Stimulated activated CD4-positive, alpha-beta T cell treated with anti-CD3 and anti-CD28 coated beads, Interleukin-2, amount 100 ng/mL, for 4 hours (primary cell): ENCODE data around the gene CSNK1D.

Source experiments
- DNase-seq: peaks from one replicate; pipeline ENCODE4 v3.0.0-alpha.2; 2020; ENCODE audit warnings: low read depth

The CSNK1D gene

DNA sequence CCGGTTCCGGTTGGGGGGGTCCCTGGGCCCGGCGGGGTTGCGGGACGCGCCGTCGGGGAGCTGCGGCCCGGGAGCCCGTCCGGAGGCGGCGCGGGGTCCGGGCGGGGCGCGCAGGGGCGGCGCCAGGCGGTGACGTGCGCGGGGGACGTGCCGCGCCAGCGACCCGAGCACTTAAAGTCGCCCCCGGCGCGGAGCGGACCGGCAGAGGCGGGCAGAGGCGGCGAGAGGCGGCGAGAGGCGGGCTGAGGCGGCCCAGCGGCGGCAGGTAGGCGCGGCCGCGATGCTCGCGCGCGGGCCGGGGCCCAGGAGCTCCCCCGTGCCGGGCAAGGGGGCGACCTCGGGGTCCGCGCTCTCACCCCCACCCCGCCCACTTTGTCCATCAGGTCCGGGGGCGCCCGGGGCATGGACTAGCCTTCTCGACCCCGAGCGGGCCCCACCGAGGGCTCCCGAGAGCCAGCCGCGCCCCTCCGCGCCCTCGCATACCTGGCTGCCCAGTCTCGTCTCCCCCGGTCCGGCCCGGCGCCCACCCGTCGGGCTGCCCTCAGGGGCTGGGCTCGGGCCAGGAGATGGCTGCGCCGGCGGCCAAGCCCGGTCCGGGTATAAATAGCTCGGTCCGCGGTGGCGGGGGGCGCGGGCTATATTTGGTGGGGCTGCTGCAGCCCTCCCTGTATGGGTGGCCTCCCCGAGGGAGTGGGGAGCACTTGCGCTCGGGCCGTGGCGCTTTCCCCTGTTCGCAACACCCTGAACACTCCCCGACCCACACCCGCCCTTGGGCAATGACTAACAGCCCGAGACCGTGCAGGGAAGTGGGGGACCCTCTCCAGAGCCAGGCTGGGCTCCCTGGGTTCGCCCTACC, 44.4 kb downstream of the CSNK1D start, which contains the start of gene SLC16A3:
TSS of gene SLC16A3 (plus strand) at position 201 of the 856 bp plus-strand sequence. CDS start 6,967 bp downstream, outside the sequence.
- DNase-seq = peak; percentile 60

DNA sequence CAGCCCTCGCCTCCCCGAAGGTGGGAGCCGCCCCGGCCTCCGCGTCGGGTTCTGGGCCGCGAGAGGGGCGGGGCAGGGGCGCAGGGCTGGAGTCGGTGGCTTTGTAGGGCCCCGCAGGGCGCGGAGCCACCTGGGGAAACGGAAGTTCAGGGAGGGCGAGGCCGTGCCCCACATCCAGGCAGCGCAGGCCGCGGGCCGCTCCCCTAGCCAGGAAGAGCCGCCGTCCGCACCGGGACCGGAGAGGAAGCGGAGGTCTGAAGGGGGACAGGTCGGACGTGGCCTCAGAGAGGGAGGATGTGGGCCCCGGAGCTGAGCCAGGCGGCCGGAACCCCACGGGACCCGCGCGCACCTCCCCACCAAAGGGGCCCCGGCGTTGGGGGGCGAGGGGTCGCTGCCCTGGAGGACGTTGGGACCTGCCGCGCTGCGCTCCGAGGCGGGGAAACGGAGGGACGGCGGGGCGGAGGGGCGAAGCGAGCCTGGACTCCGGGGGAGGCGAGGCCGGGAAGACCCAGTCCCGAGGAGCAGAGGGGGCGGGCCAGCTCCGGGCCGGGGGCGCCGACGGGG, 45.1 kb downstream of the CSNK1D start:
- DNase-seq = no peak

DNA sequence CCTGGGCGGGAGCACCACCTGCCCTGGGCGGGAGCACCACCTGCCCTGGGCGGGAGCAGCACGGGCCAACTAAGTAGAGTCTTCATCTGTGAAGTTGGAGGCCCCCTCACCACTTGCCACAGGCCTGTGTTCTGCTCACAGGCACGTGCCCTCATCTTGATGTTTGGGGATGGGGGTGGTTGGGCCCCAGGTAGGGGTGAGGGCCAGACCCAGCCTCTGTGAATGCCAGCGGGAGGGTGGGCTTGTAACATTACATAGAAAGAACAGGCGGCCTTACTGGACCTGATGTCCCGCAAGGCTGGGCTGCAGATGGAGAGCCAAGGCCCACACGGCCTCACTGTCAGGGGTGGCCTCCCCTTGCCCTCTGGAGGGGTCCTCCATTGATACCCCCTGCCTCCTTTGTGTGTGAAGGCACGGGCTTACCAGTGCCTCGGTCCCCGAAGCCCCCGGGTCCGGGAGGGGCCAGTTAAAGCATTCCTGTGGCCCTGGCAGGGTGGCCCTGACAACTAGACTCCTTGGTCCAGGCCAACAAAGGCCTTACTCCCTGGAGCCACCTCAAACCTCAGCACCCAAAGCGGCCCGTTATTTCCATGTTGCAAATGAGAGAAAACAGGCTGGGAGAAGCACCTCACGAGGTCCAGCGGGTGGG, 45.7 kb downstream of the CSNK1D start:
- no peak for DNase-seq

DNA sequence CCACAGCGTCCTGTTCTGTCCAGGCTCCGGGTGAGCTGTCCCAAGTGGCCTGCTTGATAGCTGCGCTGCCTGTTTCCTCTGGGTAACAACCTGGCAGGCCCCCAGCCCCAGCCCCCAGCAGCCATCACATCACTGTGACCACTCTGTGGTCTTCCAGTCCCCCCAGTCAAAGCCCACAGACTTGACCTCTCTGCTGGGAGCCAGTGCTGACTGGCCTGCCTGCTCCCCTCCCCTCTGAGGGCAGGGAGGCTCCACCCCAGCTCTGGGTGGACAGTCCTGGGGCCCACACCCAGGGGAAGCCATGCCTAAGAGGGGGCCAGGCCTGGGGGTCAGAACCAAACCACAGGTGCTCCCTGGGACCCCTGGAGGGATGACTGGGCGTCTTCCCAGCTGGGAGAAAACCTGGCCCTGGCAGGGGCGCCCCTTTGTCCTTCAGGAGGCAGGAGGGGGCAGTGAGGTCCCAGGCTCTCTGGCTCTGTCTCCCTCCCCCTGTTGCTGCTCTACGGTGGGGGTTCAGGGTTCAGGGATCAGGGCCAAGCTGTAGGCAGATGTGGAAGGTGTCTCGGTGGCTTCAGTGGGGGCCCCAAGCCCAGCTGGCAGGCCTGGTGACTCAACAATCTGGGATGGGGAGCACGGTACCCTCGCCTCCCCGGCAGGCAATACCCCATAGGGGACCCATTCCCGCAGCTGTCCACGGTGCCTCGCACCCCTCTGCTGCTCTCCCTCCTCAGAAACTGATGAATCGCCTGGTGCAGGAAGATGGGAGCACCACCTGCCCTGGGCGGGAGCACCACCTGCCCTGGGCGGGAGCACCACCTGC, 46.5 kb downstream of the CSNK1D start:
- DNase-seq = no peak

DNA sequence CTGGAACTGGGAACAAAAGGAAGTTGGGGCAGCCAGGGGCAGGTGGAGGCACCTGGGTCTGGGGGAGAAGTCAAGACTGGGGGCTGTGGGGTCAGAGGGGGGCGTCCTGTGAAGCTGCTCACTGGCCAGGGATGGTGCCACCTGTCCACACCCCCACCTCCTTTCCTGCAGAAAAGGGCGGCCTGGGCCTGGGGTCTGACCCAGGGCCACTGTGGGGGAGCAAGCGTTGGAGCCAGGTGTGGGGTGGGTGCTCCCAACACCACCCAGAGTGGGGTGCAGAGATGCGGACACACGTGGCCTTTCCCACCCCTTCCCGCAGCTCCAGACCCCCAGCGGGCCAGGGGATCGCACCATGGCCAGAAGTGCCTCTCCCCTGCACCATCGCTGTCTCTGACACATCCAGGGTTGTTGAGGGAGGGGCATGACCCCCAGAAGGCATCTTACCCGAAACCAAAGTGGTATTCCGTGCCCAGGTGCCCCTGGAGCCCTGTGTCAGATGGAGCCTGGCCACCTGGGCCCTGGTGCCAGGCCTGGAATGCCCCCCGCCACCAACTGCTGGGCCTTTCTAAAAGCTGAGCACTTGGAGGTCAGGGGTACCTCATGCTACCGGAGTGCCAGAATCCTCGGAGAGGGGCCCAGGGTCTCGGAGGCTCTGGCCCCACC, 47.2 kb downstream of the CSNK1D start:
- no peak for DNase-seq

DNA sequence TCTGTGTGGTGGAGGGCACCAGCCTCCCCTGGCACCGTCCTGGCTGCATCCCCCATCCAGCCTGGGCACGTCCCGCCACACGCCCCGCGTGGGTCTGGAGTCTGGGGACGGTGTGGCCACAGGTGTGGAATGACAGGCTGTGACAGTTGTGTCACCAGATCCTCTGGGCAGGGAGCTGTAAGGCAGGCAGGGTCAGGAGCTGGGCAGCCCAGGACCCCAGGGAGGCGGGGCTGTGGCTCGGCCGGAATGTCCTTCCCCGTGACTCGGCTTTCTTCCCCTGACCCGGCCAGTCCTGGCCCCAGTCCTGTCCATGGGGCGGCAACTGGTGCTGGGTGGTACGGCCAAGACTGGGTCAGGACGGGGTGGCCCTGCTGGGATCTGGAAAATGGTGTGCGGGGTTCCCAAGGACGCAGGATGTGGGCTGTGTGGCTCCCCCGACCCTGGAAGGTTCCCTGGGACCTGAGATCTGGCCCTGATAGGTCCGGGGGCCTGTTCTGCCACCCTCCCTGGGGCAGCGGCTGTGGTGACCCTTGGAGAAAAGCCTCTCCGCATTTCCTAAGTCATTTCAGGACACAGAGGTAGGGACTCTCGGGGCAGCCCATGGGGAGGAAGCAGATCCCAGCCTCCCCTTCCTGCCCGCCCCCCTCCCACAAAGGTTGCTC, 48.0 kb downstream of the CSNK1D start:
- no peak for DNase-seq

DNA sequence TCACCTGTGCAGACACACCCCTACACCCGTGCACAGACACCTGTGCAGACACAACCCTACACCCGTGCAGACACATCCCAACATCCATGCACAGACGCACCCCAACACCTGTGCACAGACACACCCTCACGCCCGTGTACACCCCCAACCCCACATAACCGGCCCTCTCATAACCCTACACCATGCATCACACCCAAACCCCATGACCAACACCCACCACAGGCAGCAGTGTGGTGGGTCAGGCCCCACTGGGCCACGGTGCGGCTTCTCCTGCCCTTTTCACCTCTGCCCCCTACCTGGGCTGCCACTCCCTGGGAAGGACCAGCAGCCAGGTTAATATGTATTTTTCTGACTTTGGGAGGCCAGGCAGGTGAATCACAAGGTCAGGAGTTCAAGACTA, 48.8 kb downstream of the CSNK1D start:
- no peak for DNase-seq

DNA sequence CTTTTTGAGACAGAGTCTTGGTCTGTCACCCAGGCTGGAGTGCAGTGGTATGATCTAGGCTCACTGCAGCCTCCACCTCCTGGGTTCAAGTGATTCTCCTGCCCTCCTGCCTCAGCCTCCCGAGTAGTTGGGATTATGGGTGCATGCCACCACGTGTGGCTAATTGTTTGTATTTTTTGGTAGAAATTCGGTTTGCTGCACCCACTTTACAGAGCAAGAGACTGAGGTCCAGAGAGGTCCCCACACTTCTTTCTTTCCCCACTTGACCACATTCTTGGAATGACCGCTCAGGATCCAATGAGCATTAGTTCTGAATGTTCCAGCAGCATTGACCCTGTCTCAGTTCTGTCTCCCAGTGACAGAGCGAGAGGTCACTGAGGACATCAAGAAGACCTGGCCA, 50.0 kb downstream of the CSNK1D start:
- DNase-seq = no peak

DNA sequence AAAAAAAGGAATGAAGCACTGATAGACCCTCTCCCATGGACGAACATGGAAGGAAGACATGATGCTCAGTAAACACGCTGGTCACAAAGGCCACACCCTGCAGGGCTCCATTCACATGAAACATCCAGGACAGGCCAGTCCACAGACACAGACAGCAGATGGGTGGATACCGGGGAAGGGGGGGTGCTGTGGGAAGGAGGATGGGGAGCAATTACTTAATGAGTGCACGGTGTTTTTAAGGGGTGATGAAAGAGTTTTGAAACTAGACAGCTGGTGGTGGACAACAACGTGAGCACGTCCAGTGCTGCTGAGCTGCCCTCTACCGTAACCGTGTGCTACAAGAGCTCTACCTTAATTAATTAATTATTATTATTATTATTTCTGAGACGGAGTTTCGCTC, 50.7 kb downstream of the CSNK1D start:
- no peak for DNase-seq

DNA sequence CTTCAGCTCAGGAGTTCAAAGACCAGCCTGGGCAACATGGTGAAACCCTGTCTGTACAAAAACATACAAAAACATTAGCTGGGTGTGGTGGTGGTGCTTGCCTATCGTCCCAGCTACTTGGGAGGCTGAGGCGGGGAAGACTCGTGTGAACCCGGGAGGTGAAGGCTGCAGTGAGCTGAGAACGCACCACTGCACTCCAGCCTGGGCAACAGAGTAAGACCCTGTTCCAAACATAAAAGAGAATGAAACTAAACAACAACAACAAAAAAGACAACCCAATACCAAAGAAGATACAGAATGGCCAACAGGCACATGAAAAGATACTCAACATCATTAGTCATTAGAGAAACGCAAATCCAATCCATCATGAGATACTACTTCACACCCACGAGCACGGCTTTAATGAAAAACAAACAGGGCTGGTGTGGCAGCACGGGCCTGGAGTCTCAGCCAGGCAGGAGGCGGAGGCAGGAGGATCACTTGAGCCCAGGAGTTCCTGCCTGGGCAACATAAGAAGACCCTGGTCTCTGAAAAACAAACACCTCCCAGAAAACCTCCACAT, 52.1 kb downstream of the CSNK1D start:
- no peak for DNase-seq

DNA sequence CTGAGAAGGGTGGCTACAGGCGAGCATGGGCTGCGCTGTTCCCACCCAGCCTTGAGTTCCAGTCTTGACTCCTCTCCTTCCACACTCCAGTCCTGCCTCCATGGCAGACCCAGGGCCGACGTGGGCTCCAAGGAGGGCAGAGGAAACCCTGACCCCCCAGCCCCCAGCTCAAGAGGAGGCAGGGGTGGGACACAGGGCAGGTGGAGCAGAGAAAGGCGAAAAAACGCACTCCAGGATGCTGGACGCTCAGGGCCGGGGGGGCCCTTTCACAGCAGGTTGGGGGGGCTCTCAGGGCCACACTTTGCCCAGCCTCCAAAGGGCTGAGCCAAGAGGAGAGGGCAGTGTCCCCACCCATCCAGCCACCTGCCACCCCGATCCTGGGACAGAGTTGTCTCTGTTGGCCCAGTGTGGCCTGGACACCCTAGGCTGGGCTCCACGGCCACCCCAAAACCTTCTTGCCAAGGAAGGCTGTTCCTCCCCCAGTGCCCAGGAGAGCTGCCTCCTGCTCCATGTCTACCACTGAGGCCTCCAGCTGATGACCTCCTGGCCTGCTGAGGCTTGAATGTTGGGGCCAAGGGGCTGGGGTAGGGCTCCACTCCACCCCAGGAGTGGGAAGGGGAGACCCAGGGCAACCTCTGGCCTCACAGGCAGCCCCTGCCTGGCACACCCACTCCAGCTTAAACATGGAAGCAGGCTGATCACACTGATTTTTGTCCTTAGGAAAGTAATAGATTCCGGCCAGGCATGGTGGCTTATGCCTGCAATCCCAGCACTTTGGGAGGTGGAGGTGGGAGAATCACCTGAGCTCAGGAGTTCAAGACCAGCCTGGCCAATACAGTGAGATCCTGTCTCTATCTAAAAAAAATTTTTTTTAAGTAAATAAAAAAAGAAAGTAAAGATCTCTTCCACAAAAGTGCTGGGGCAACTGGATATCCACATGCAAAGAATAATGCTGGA, 53.5 kb downstream of the CSNK1D start:
- no peak for DNase-seq

DNA sequence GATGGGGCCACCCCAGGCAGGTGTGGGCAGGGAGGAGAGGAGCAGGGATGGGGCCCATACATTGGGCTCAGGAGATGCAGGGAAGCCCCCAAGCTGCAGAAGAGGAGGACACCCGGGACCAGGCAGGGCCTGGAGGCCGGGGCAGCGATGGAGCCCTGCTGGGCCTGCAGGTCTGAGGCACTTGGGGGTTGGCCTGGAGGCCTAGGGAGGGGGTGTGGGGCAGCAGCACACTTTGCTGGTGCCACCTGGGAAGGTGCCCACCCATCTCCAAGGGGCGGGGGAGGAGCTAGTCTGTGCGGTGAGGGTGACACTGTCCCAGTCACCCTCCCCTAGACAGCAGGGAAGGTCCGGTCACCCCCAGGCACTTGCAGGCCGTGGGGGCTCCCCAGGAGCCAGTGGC, 54.4 kb downstream of the CSNK1D start:
- no peak for DNase-seq

DNA sequence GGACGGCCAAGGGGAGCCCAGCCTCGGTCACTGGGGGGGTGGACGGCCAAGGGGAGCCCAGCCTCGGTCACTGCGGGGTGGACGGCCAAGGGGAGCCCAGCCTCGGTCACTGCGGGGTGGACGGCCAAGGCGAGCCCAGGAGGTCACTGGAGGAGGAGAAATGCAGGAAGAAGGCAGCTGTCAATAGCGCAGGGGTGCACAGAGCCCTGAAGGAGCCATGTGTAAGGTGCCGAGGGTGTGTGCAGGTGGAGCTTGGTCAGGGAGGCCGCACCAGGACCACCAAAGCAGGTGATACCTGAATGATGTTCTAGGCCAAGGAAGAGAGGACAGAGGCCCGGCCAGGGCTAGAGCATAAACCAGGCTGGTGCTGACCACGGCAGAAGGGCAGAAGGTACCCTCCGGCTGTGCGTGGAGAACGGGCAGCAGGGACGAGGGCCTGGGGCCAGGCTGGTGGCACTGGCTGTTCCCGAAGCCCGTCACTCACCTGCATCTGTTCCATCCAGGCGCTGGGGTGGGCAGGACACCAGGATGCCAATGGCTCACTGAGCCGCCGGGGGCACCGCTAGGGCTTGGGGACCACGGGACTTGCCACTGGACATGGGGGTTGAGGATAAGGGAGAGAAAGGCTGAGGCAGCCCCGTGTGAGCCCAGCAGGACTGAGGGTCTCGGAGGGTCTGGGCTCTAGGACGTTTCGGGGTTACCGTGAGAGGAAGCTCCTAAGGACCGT, 55.0 kb downstream of the CSNK1D start:
- DNase-seq = no peak

DNA sequence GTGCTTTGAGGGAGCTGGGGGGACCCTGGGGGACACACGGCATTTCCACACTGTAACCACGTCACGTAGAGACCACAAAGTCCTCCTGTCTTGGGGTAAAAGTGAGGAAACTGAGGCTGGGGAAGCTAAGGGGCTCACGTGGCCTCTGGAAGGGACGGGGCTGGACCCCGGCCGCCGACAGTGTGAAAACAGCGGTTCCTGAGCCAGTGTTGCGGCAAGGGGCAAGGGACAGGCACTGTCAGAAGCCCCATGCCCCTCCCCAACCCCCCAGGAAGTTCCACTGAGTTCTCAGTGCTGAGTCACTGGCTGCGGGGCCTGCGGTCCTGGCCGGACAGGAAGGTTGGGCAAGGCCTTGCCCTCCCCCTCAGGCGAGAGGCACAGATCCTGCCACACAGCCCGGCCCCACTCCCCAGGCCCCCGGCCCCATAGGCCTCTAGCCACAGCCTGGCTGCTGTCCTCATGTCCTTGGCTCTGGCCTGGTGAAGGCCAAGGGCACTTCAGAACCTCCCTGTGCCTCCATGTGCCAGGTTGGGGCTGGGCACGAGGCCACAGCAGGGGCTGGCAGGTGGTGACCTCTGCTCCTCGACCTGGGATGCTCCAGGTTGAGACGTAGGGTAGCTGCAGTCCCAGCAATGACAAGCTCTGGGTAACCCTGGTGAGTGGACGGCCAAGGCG, 55.8 kb downstream of the CSNK1D start:
- no peak for DNase-seq

DNA sequence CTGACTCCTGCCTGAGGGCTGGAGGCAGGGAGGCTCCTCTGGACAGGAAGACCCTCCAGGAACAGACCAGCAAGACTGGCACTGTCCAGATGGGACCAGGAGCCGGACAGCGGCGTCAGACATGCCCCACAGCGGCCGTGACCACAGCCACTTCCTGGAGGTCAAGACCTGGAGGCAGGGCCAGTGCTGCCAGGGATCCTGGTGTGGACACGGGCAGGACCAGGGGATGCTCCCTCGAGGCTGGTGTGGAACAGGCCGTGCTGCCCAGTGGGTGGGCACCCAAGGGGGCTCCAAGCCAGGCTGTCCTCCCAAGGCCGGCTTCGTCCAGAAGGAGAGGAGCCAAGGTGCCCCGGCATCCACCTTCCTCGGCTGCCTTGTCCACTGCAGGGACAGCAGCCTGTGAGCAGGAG, 56.4 kb downstream of the CSNK1D start:
- DNase-seq = no peak

DNA sequence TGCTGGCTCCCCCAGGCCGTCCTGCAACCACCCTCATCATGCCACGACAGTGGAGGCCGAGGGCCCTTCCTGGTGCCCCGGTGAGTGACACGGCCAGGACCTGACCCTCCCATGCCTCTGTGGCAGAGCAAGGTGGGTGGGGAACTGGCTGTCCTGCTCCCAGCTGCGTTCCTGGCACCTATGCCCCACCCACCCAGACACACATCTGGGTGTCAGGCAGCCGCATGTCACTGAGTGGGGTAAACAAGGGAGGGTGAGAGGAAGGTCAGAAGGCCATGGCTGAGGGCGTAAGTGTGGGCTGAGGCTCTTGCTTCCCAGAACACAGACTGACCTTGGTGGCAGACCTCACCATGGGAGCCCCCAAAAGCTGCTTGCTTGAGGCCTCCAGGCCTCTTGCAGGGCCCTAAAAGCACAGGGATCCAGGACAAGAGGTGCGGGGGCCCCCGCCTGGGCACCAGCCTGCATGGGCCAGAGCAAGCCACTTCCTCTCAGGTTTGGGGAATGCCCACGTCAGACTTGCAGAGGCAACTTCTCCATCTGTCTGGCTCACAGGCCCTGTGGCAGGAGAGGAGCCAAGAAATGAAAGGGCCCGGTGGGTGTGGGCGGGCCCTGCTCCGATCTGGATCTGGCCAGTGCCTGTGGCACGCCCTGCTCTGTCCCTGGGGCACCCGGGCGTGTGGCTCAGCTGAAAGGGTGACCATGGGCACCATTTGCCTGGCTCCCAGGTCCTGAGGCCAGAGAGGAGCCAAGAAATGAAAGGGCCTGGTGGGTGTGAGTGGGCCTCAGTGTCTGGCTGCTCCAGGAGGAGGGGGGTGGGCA, 57.0 kb downstream of the CSNK1D start:
- DNase-seq = no peak

DNA sequence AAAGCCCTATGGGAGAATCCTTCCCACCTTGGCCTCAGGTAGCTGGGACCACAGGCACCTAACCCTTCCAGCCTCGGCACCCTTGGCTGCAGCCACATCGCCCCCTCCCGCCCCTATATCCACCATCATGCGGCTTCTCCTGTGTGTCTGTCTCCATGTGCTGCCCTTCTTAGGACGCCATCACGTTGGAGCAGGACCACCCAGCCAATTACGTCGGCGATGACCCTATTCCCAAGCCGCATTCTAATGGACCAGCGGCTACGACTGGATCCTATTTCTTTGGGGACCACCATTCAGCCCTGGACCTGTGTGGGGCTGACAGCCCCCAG, 57.6 kb downstream of the CSNK1D start:
- no peak for DNase-seq
